K562 (cell line): ENCODE data around the gene WDR88. TPM values are rescaled to one million over a fixed set of nuclear protein-coding genes. Genes with fewer than 3 reads are reported as not detected.
A peak's percentile ranks its signal among the peaks of the same experiment; 100 is the strongest.

ENCODE experiments used
- ATAC-seq: fragments of 200-7000 bp; cut with Tn5 transposase; 3 replicates; pipeline ENCODE4 v1.9.1; 2020; ENCODE audit warnings: moderate library complexity
- BruUV-seq: library from RNA; stranded (reverse); fragments of 400-500 nt; replicated peaks from 2 replicates; lab custom pipeline; 2021; lab: Mats Ljungman, UMichigan
- CTCF ChIA-PET: fragments of 300-600 bp; formaldehyde crosslinking; extraction: SDS; loops from one replicate; lab custom pipeline; 2021; ENCODE audit warnings: low intra/inter-chr PET ratio; lab: Yijun Ruan, JAX
- POLR2A ChIA-PET: fragments of 300-600, 350-650 bp; sonication (Branson Sonifier 250); formaldehyde crosslinking; extraction: SDS; loops from one replicate; lab custom pipeline; 2021; ENCODE audit warnings: antibody characterized with exemption, inconsistent platforms; lab: Yijun Ruan, JAX
- DNase-seq, 4 experiments: peaks; one replicate each; pipeline versions ENCODE4 v3.0.0 to v3.0.0-alpha.2; 2011 to 2018; ENCODE audit warnings: low spot score in 3 of 4, mixed read lengths in 3 of 4; ENCODE audit errors: extremely low read depth in 1 of 4
- FAIRE-seq: peaks from 2 replicates; lab custom pipeline; 2011; peaks lifted over from hg19 to GRCh38; lab: Jason Lieb, UNC
- H2AFZ ChIP-seq: 2 replicates; pipeline ENCODE4 v1.6.0; 2011; ENCODE audit warnings: low read depth, low read length, control low read depth, inconsistent platforms
- H3K27ac ChIP-seq: fragments of 200-600 bp; 3 replicates; pipeline ENCODE4 v1.8.0; 2011; ENCODE audit warnings: low read depth, mild to moderate bottlenecking, control low read depth, inconsistent platforms, low read length, moderate library complexity, mixed read lengths; ENCODE audit errors: extremely low read depth
- H3K27me3 ChIP-seq, 2 experiments: fragments of 300-600 bp in 1 of 2; 2 replicates in 1 of 2; 3 replicates in 1 of 2; pipeline versions ENCODE4 v1.6.0 to v1.8.0; 2011; ENCODE audit warnings: inconsistent platforms in 2 of 2, low read length in 2 of 2, mild to moderate bottlenecking in 1 of 2, mixed read lengths in 1 of 2, moderate library complexity in 1 of 2; ENCODE audit not compliant: control insufficient read depth in 2 of 2, insufficient read depth in 2 of 2
- H3K36me3 ChIP-seq: fragments of 300-600 bp; 3 replicates; pipeline ENCODE4 v1.8.0; 2011; ENCODE audit warnings: mild to moderate bottlenecking, low read length, inconsistent platforms; ENCODE audit not compliant: control insufficient read depth, insufficient read depth
- H3K4me1 ChIP-seq, 2 experiments: fragments of 200-600 bp in 1 of 2; replicated peaks in 1 of 2; 2 replicates in 1 of 2; 3 replicates in 1 of 2; pipeline versions ENCODE4 v1.5.1 to v1.8.0; 2011; ENCODE audit warnings: inconsistent platforms in 2 of 2, low read length in 2 of 2, mild to moderate bottlenecking in 1 of 2, mixed read lengths in 1 of 2, moderate library complexity in 1 of 2; ENCODE audit not compliant: control insufficient read depth in 2 of 2, insufficient read depth in 2 of 2
- H3K4me2 ChIP-seq: 2 replicates; pipeline ENCODE4 v1.6.1; 2011; ENCODE audit warnings: low read length, control low read depth, inconsistent platforms, mixed read lengths; ENCODE audit not compliant: insufficient read depth
- H3K4me3 ChIP-seq: fragments of 200-600 bp; sonication (generic), shearing (Covaris generic); 2 replicates; pipeline ENCODE4 v1.5.1; 2016; ENCODE audit warnings: control low read depth, inconsistent platforms
- H3K79me2 ChIP-seq: fragments of 200-600 bp; 3 replicates; pipeline ENCODE4 v1.8.0; 2011; ENCODE audit warnings: low read length, inconsistent platforms; ENCODE audit not compliant: control insufficient read depth, insufficient read depth
- H3K9ac ChIP-seq, 2 experiments: 2 replicates each; pipeline versions ENCODE4 v1.6.0 to v1.6.1; 2011; ENCODE audit warnings: low read depth in 2 of 2, low read length in 2 of 2, control low read depth in 1 of 2, inconsistent platforms in 1 of 2, mild to moderate bottlenecking in 1 of 2, mixed read lengths in 1 of 2; ENCODE audit not compliant: insufficient read depth in 1 of 2
- H3K9me1 ChIP-seq: one replicate; pipeline ENCODE4 v1.6.0; 2011; ENCODE audit warnings: inconsistent platforms, mild to moderate bottlenecking, low read length, moderate library complexity; ENCODE audit not compliant: control insufficient read depth, insufficient read depth
- H3K9me3 ChIP-seq: replicated peaks from 2 replicates; pipeline ENCODE4 v1.5.1; 2011; ENCODE audit warnings: low read depth, low read length, inconsistent platforms; ENCODE audit not compliant: control insufficient read depth, insufficient read depth
- H4K20me1 ChIP-seq: replicated peaks from 2 replicates; pipeline ENCODE4 v1.6.1; 2011; ENCODE audit warnings: low read length, inconsistent platforms, mixed read lengths; ENCODE audit not compliant: control insufficient read depth, insufficient read depth
- ATF3 ChIP-seq, 2 experiments: fragments of 450-650 bp in 1 of 2; sonication (generic) in 1 of 2; formaldehyde crosslinking in 1 of 2; IDR thresholded peaks in 1 of 2; conservative IDR thresholded peaks in 1 of 2; 2 replicates each; pipeline versions ENCODE4 v1.6.1 to v1.8.1; 2016 to 2023; ENCODE audit warnings: mild to moderate bottlenecking in 2 of 2, moderate library complexity in 2 of 2, inconsistent platforms in 1 of 2, missing genetic modification reagents in 1 of 2
- CSDE1 ChIP-seq, 2 experiments: fragments of 450-650 bp; IDR thresholded peaks; 2 replicates each; pipeline ENCODE4 v1.6.1; 2016; ENCODE audit warnings: mild to moderate bottlenecking in 1 of 2
- CTBP1 ChIP-seq: fragments of 450-650 bp; IDR thresholded peaks from 2 replicates; pipeline ENCODE4 v1.6.1; 2016; ENCODE audit warnings: borderline replicate concordance
- EWSR1 ChIP-seq: fragments of 450-650 bp; IDR thresholded peaks from 2 replicates; pipeline ENCODE4 v1.6.1; 2018; ENCODE audit warnings: borderline replicate concordance, mild to moderate bottlenecking, low read depth, moderate library complexity; ENCODE audit not compliant: partially characterized antibody
- FOXK2 ChIP-seq, 2 experiments: fragments of 450-650 bp; IDR thresholded peaks in 1 of 2; conservative IDR thresholded peaks in 1 of 2; 2 replicates each; pipeline ENCODE4 v1.6.1; 2016; ENCODE audit warnings: low read depth in 2 of 2, mild to moderate bottlenecking in 1 of 2
- GABPA ChIP-seq: fragments of 200-800 bp; sonication (Bioruptor generic); conservative IDR thresholded peaks from 2 replicates; pipeline ENCODE4 v1.6.1; 2016; ENCODE audit warnings: low read depth, missing genetic modification characterization, missing compliant biosample characterization
- NCOA1 ChIP-seq: fragments of 450-650 bp; IDR thresholded peaks from 2 replicates; pipeline ENCODE4 v1.6.1; 2016; ENCODE audit warnings: low read depth
- RNF2 ChIP-seq: sonication (generic); IDR thresholded peaks from 2 replicates; pipeline ENCODE4 v1.6.1; 2016
- SIN3A ChIP-seq, 2 experiments: fragments of 150-350 bp in 1 of 2; IDR thresholded peaks; 2 replicates each; pipeline ENCODE4 v1.6.1; 2011 to 2016; ENCODE audit warnings: borderline replicate concordance in 2 of 2, low read depth in 2 of 2, low read length in 2 of 2, mild to moderate bottlenecking in 2 of 2, moderate library complexity in 2 of 2; ENCODE audit not compliant: control insufficient read depth in 1 of 2
- SUPT5H ChIP-seq: fragments of 450-650 bp; IDR thresholded peaks from 2 replicates; pipeline ENCODE4 v1.6.1; 2016
- TCF3 ChIP-seq: sonication (generic); formaldehyde crosslinking; IDR thresholded peaks from 2 replicates; pipeline ENCODE4 v1.4.0; 2020; ENCODE audit warnings: mild to moderate bottlenecking, missing genetic modification reagents
- TFAP4 ChIP-seq: sonication (generic); formaldehyde crosslinking; IDR thresholded peaks from 2 replicates; pipeline ENCODE4 v1.8.0; 2022; ENCODE audit warnings: missing genetic modification reagents, mild to moderate bottlenecking, moderate library complexity, borderline replicate concordance
- ZNF551 ChIP-seq: fragments of 250-450 bp; sonication (Bioruptor Pico); IDR thresholded peaks from 2 replicates; pipeline ENCODE4 v1.5.0; 2021; ENCODE audit warnings: mild to moderate bottlenecking, moderate library complexity
- WGBS: fragments of 100-300 bp; shearing (Covaris generic); methylation state at CpG from one replicate; pipeline ENCODE4 v1.1.6; 2016; ENCODE audit warnings: low coverage, mixed read lengths; ENCODE audit not compliant: insufficient coverage; ENCODE audit errors: missing lambda C conversion rate; 5-methylcytosine and 5-hydroxymethylcytosine counted together
- in situ Hi-C: fragments of 300-500 bp; cut with MboI; formaldehyde crosslinking; loops from 4 replicates; pipeline ENCODE4 v1.15.0; 2018; ENCODE audit warnings: inconsistent platforms, mixed read lengths
- intact Hi-C: fragments of 100-400 bp; cut with micrococcal nuclease; formaldehyde crosslinking; loops from 2 replicates; pipeline ENCODE4 v1.14.2; 2022
- polyA plus RNA-seq, 8 experiments: library from polyadenylated mRNA; depleted of rRNA in 4 of 8; stranded (reverse) in 5 of 8; unstranded in 3 of 8; fragments of >200 nt; fragmentation: Nextera tagmentation in 2 of 8; fragmentation: Illumina TruSeq in 1 of 8; extraction: Ambion mirVana in 2 of 8; extraction: Trizol in 1 of 8; gene quantifications; 2 replicates each; pipeline versions ENCODE4 v1.2.1 to v1.2.3, GENCODE V29; 2011 to 2014; ENCODE audit warnings: inconsistent platforms in 1 of 8, missing spikeins in 1 of 8
- total RNA-seq, 7 experiments: library from RNA; depleted of rRNA in 6 of 7; stranded (reverse); fragments of >200 nt in 6 of 7; fragmentation: Illumina TruSeq in 2 of 7; extraction: Trizol in 2 of 7; gene quantifications; 2 replicates each; pipeline versions ENCODE4 v1.2.1 to v1.2.3, GENCODE V29; 2011 to 2021; ENCODE audit warnings: low replicate concordance in 1 of 7

WDR88 gene
- total and polyA plus RNA-seq, 9 of the 15 experiments (the other 6 are each of a cell fraction or from before 2014, with no cell fraction given), result 0.03 to 0.04 TPM; not detected in 7

GRCh38 chr19:33176670-33177416 lies 44.9 kb downstream of the WDR88 start:
- POLR2A ChIA-PET, result interaction anchor here (0.5 to 1.7 kb wide), 19 partner anchors 10 to 547 kb away, joined by 3 to 6 read pairs (median 3); partner anchors contain the start of genes CEBPG, CEP89 and FAAP24
- in situ Hi-C loops, result no loop called here
- ATAC-seq (peak; percentile 95), FAIRE-seq (peak; percentile 100), DNase-seq (peak; percentile 98 to 99 (median 99))
- Histone ChIP-seq H3K36me3 (no peaks in the 10 kb centered on the region), H3K4me2 (peak overlapping the region; percentile 89), H3K79me2 (peaks cover 10% of the 10 kb centered on the region; the same call in 2 of the 3 replicates), H4K20me1 (peaks cover 4% of the 10 kb centered on the region; the same call in 1 of the 2 replicates), H2AFZ (peak overlapping the region; percentile 88), H3K9ac (peak overlapping the region; percentile 88 to 96), H3K27me3 (peaks cover 6 to 7% of the 10 kb centered on the region in 2 experiments; a peak in 3 of 5 replicates), H3K9me1 (no peaks in the 10 kb centered on the region), H3K4me1 (peaks cover 12 to 30% of the 10 kb centered on the region in 2 experiments; a peak in 4 of 5 replicates), H3K9me3 (no peaks in the 10 kb centered on the region), H3K27ac (peak overlapping the region; percentile 85), H3K4me3 (peak overlapping the region; percentile 72)
- WGBS, result under 1% methylated on average over 60 of the region's 65 CpGs
- TSS peak; percentile 100 for BruUV-seq
- CTCF ChIA-PET, result interaction anchor here (0.8 to 1.4 kb wide), 3 partner anchors 32 to 200 kb away, joined by 3 to 6 read pairs (median 3); no protein-coding TSS in a partner anchor
- intact Hi-C loops, result loop anchor here (5.0 kb wide), 1 partner anchor 205 kb away; the partner anchor contains the start of genes CEP89 and FAAP24
- peak; percentile 97 for TF ChIP-seq TFAP4 (CRISPR knock-in tag)
- TF ChIP-seq TCF3, result peak; percentile 17; the same call in 1 of the 2 replicates
- TF ChIP-seq RNF2, result 0 out of 2 replicates have a peak, but pooled peaks have one; percentile 46
- TF ChIP-seq GABPA (tag), result peak; percentile 93
- peak in 1 of 2 experiments; percentile 78; a peak in 1 of 4 replicates for TF ChIP-seq SIN3A (IDR thresholded peaks at IDR 0.05; ENCODE audit: borderline replicate concordance in 2 of 2, control insufficient read depth in 1 of 2, low read depth in 2 of 2, low read length in 2 of 2)
- peak; percentile 73; the same call in 1 of the 2 replicates for TF ChIP-seq NCOA1
- no peak for TF ChIP-seq ZNF551
- peak; percentile 96 to 97 for TF ChIP-seq FOXK2 (conservative IDR thresholded peaks at IDR 0.05 in 1 of 2, IDR thresholded peaks at IDR 0.05 in 1 of 2; ENCODE audit: low read depth in 2 of 2)
- peak in 1 of 2 experiments; percentile 87; a peak in 2 of 4 replicates for TF ChIP-seq CSDE1 (IDR thresholded peaks at IDR 0.05)
- peak; percentile 77; the same call in 1 of the 2 replicates for TF ChIP-seq CTBP1
- peak; percentile 94 for TF ChIP-seq SUPT5H
- TF ChIP-seq ATF3 (IDR thresholded peaks at IDR 0.05), result no peak
- TF ChIP-seq ATF3 (CRISPR knock-in tag; conservative IDR thresholded peaks at IDR 0.05), result 0 out of 2 replicates have a peak, but pooled peaks have one; percentile 56
- no peak for TF ChIP-seq EWSR1
